HS-27A (cell line): Measurements from ENCODE around the gene SPAG6.
"Not testable (repeated sequence)": the region's sequence is repeated elsewhere in the genome, so short reads cannot be mapped to it uniquely, and the experiment has no call there.

Experiments used
- DNase-seq: peaks from one replicate; pipeline ENCODE4 v3.0.0-alpha.2; 2012; ENCODE audit warnings: low read depth, missing footprints

The SPAG6 gene

DNA sequence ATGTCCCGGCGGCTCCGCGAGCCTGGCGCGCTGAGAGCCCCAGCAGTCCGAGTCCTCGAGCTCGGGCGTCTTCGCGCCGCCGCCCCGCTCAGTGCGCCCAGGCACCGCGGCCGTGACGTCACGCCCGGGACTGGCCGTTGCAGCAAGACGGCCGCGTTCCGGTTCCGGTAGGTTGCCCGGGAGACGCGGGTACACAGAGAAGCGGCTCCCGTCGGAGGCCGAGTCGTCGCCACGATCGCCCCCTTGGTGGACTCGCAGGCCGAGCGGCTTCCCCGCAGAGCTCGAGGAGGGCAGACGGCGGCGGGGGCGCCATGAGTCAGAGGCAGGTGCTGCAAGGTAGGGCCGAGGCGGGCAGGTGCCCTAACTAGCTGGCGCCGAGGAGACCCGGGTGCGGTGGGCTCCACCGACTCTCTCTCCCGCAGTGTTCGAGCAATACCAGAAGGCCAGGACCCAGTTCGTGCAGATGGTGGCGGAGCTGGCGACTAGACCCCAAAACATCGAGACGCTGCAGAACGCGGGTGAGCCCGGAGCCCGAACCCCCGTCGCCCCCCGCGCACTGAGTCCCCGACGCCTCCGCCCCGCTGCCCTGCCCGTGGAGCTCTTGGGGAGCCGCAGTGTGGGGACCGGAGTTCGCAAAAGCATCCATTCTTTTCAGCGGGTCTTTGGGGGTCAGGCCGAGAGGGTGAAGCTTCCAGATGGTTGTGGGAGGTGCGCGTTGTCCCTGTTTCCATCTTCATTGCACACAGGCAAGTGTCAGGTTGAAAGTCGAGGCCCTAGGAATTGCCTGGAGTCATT lies at the start of gene SPAG6:
SPAG6 (plus strand) TSS at position 196 of the 795 bp plus-strand sequence; CDS start at position 312, 116 bp downstream.
- DNase-seq, result no peak

DNA sequence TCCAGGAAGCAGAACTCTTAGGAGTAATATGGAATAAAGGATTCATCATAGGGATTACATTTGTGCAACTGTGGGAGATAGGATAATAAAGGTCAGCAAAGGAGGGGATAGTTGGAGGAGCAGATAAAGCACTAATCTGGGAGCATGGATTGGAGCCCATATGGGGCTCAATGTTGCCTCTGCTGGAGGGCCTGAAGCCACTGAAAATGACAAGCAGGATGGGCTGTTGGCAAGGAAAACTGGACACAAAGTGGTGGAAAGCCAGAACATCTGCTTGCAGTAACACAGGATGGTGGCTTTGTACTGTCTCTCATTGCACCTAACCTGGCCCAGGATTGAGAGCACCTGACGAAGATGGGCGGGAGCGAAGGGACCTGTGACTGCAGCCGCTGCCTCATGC lies 44.1 kb upstream of the SPAG6 start:
- no peak for DNase-seq

DNA sequence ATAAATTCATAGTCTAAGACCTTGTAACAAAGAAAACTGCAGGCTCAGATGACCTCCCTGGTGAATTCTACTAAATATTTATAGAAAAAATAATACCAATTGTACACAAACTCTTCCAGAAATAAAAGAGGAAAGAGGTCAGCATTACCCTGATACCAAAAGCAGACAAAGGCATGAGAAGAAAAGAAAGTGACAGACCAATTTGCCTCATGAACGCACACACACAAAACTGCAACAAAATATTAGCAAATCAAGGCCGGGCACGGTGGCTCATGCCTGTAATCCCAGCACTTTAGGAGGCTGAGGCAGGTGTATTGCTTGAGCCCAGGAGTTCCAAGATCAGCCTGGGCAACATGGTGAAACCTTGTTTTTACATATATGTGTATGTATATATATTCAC lies 41.8 kb upstream of the SPAG6 start:
- DNase-seq, result no peak

DNA sequence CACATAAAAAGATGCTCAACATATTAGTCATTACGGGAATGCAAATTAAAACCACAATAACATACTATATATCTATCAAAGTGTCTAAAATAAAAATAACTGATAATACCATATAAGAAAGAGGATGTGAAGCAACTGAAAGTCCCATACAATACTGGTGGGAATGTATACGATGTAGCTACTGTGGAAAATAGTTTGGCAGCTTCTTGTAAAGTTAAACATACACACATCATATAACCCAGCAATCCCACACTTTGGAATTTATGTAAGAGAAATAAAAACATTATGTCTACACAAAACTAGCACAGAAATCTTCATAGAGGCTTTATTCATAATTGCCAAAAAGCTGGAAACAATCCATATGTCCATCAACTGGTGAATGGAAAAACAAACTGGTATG lies 39.6 kb upstream of the SPAG6 start:
- DNase-seq, result no peak

DNA sequence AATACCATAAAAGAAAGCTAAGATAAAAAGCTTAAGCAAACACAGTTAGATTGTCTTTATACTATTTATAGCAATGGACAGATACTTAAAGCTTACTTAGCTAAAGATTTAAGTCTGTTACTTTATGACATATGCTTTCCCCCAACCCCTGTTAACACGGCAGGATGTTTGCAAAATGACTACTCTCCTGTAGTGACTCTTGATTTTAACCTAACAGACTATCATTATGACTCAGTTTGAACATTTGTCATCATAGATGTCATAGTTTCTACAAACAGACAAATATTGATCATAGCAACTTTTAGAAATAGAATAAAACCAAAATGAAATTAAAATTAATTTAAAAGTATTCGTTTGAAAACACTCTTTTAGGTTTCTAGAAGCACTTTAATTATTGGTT lies 36.9 kb upstream of the SPAG6 start:
- no peak for DNase-seq

DNA sequence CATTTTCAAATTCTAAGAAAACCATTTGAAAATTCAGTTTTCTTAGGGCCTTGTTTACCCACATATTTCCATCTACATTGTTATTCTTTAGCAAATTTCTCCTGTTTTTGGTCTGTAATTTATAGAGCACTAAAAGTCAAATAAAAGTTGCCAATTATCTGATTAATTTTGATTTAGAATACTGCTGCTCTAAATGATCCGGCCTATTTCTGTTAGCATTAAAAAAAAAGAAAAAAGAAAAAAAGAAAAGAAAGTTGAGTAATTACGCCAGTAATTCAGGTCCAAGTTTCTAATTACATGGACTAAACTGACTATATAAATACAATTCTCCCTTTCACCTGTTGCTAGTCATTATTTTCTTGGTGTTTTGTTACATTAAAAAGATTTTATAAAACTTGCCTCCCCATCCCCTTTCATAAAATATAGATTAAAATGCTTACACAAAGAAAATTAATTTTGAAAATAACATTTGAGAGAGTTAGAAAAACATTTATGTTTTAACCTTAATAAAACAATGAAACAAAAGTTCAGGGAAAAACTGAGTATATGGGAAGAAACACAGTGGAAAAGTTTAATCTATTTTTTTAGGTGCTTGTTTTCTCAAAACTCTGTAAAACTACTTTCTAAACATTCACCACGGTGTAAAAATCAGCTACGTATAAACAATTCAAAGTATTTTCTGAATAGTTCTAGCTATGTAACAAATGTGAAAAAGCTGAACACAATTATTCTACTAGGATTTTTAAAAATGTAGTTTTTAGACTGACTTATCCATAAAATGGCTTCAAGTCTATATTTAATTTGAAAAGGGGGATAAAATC lies 35.9 kb upstream of the SPAG6 start:
- no peak for DNase-seq

DNA sequence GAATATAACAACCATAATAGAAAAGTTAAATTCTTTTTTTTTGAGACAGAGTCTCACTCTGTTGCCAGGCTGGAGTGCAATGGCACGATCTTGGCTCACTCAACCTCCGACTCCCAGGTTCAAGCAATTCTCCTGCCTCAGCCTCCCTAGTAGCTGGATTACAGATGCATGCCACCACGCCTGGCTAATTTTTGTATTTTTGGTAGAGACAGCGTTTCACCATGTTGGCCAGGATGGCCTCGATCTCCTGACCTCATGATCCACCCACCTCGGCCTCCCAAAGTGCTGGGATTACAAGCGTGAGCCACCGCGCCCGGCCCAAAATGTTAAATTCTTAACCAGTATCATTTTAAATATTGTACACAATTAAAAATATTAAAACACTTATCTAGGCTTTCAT lies 35.3 kb upstream of the SPAG6 start:
- not testable (repeated sequence) for DNase-seq

DNA sequence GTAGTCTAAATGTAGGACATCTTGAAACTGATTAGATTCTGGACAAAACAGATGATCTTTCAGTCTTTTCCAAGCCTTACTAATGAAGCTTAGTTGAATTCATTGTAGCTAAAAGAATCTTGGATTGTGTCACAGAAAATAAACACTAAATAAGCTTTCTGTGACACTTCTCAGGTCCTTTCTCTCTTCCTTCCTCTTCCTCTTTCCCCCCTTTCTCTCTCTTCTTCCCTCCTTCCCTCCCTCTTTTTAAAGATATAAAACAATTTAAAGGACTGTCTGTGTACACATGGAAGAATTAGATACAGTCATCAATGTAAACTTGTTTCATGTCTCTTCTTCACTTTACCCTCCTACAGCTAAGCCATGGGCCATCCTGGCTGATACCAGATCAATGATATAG lies 34.4 kb upstream of the SPAG6 start:
- no peak for DNase-seq

DNA sequence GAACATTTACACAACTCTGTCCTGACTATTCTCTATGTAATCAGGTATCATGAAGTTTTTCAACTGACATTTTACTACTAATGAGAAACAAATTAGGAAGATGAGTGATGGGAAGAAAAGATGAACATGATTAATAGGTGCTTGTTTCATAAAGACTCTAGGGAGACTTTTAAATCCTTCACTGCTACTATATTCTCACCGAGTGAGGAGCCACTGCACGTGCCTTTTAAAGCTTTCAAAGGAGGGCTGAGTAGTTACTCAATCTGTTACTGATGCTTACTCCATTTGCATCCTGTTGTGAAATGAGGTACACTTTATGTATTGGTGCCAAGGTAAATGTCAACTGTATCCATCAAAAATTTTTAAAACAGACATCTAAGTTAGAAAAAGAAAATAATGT lies 30.4 kb upstream of the SPAG6 start:
- no peak for DNase-seq

DNA sequence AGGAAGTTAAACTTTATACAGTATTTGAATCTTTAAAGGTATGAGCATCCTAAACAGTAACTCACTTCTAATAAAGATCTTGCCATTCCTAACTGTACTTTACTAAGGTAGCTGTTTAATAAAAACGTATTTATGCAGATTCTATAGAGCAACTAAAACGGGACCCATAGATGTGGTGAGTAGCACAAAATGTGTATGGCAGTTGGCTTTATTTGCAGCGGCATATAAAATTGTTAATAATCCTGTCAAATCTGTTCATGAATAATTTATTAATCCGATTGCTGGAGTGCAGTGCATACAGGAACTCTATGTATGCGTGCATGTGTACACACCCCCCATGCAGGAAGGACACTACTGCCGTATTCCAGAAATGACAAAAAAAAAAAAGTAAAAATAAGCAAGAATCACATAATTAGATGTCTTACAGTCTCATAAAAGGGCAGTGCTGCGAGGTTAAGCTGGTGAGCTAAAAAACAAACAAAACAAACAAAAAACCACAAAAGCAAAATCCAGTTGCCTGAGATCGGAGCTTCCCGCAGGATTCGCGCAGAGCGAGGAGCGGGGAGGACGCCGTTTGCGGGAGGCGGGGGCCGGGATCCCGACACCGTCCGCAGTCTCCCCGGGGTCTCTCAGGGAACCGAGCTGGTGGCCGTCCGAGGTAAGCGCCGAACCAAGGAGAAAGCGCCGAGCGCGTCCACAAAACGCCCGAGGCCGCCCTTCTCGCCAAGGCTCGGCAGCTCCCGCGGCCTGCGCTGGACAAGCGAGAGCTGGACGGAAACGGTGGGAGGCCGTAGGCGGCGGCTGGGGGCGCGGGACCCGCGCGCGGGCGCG lies 29.6 kb upstream of the SPAG6 start:
- no peak for DNase-seq

DNA sequence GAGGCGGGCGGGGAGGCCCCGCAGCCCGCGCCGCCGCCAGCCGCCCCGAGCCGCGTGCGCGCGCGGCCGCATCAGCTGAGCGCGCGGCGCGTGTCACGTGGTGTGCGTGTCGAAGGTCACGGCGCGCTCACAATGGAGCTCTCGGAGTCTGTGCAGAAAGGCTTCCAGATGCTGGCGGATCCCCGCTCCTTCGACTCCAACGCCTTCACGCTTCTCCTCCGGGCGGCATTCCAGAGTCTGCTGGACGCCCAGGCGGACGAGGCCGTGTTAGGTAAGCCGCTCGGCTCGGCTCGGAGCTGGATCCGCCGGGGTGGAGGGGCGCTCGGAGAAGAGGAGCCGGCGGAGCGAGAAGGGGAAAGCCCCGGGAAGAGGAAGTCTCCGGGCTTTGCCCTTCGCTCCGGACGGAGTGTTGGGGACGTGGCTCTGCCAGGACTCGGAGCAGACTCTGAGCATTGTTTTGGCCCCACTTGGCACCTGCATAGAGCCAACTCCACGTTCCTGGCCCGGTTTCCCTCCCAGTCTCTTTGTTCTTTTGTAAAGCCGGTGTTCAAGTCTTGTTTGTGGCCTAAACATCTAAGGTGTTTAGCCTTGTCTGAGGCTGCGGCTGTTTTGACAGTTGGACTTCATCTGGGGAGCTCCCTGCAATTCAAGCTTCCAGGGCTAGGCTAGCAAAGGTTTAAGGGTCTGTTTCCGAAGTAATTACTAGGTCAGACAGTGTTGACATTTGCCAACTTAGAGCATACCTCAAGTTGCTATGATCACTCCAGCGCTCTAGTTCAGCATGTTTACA lies 28.8 kb upstream of the SPAG6 start, which contains the start of gene COMMD3:
COMMD3 (plus strand) TSS at position 103 of the 790 bp plus-strand sequence; CDS start at position 133, 30 bp downstream.
- no peak for DNase-seq

DNA sequence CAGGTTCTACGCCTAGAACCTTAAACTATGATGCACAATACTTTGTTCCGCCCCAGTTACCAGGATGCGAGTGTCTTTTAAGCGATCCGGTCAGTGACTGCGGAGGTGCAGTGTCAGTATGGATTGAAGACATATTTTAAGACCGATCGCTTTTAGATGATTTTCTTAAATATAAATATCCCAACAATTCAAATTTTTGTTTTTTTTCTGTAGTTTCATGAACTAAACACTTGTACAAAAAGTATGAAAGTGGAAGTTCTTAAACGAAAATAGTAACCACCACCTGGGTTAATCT lies 28.3 kb upstream of the SPAG6 start:
- no peak for DNase-seq

DNA sequence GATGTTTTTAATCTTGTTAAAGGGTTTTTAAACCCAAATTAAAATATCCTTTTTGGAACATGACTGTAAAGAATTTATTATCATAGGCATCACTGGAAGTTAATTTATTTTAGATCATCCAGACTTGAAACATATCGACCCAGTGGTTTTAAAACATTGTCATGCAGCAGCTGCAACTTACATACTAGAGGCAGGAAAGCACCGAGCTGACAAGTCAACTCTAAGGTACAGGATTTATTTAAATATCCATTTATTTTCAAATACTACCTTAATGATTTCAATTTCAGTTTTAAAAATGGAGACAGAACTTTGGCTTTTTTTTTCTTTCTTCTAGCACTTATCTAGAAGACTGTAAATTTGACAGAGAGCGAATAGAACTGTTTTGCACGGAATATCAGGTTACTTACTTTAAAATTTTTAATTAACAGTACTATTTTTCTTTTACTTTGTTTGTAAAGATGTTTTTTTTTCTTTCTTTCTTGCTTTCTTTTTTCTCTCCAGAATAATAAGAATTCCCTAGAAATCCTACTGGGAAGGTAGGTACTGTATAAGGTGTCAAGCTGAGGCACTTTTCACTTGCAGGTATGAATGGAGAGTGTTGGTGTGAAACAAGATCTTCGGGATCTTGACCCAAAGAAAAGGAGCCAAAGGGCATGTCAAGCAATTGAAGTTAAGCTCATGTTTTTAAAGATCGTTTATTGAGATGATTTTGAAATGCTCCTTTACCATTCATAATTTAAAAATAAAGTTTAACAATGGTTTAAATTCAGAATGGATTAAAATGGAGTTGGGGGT lies 27.3 kb upstream of the SPAG6 start:
- no peak for DNase-seq

DNA sequence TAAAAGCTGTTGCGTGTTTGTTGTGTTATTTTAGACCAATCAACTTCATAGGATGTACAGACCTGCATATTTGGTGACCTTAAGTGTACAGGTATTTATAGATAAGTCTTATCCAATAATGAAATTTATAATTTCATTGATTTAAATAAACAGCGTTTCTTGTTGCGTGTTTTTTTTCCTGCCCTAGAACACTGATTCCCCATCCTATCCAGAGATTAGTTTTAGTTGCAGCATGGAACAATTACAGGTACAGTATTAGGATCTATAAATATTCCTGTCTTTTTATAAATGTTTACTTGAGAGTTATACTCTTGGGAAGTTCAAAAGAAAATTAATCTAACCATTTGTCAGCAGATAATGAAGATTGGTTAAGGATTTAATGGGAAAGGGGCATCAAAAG lies 26.5 kb upstream of the SPAG6 start:
- DNase-seq, result no peak

DNA sequence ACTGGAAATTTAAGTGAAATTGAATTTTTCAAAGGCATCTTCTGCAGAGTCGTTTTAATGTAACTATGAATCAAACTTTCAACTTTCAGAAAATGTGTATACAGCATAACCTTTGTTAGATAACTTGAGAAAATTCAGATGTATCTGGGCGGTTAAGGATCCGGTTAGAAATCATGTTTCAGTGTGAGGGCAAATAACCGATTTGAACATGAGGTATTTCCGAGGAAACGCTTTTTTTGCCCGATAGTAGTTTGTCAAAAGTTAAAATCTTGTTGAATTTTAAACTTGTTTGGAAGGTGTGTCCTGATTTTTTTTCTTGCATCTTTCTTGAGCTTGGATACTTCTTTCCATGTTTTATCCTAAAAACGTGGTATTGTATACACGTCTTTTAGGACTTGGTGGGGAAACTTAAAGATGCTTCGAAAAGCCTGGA lies 25.7 kb upstream of the SPAG6 start:
- DNase-seq, result no peak

DNA sequence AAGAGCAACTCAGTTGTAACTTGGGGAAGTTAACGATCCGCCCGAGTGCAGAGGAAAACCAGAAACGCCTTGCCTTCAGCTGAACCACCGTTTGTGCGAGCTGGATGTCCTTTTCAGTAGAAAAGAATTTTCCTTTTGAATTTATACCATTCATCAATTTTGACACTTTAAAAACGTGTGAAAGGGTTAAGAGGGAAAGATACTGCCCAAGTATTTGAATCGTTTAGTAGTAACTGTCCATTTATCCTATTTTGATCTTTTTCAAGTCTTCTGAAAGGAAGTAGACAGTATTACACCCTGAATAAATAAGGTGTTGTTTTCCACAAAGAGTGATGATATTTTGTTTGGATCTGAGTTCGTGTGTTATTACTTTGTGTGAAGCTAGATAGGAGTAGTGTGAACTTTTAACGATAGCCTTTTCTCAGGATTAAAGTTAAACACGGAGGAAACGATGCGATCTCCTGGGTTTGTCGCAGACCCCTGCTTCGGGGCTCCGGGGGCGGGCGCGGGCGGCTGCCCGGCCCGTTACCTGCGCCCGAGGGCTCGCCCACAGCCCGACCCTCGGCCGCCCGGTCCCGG lies 25.2 kb upstream of the SPAG6 start:
- DNase-seq, result no peak

DNA sequence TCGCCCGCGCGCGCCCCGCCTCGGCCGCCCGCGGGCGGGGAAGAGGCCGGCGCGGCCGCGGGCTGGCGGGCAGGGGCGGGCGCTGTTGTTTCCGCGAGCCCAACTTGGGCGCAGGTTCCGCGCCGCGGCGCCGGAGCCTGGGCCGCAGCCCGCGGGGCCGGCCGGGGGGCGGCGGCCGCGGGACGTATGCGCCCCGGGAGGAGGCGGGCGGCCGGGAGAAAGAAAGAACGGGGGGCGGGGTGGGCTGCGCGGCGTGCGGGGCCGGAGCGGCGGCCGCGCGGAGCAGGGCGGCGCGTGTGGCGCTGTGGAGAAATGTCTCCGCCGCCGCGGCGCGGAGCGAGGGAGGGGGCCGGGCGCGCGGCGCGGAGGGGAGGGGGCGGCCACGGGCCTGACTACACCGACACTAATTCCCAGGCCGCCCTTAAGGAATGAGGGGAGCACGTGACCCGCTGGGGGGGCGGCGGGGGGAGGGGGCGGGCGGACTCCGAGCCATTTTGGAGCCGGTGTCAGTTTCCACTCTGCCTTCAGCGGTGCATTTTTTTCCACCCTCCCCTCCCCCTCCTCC lies 24.6 kb upstream of the SPAG6 start, which contains the start of gene BMI1:
BMI1 (plus strand) TSS at position 509 of the 565 bp plus-strand sequence. CDS start 5,351 bp downstream, outside the sequence.
- no peak for DNase-seq

DNA sequence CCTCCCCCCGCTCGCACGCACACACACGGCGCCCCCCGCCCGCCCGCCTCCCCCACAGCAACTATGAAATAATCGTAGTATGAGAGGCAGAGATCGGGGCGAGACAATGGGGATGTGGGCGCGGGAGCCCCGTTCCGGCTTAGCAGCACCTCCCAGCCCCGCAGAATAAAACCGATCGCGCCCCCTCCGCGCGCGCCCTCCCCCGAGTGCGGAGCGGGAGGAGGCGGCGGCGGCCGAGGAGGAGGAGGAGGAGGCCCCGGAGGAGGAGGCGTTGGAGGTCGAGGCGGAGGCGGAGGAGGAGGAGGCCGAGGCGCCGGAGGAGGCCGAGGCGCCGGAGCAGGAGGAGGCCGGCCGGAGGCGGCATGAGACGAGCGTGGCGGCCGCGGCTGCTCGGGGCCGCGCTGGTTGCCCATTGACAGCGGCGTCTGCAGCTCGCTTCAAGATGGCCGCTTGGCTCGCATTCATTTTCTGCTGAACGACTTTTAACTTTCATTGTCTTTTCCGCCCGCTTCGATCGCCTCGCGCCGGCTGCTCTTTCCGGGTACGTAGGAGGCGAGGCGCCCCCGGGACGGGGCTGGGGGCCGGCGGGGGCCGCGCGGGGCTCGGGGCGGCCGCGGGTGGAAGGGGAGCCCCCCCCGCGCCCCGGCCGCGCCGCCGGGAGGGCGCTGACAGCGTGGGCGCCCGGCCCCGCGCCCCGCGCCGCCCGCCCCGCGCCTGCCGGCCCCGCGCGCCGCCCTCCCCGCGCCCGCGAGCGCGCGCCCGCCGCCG lies 24.0 kb upstream of the SPAG6 start:
- no peak for DNase-seq
